ENCODE data around the gene MRPS18C.
"Not testable (repeated sequence)": the region's sequence is repeated elsewhere in the genome, so short reads cannot be mapped to it uniquely, and the experiment has no call there.

MRPS18C gene

GRCh38 chr4:83489711-83490326 is 34.0 kb downstream of the MRPS18C start:
- H3K36me3 ChIP-seq = no peaks in the 10 kb centered on the region
- DNase-seq = no peak
- no peaks in the 10 kb centered on the region for H3K9me3 ChIP-seq
- H3K27me3 ChIP-seq = no peaks in the 10 kb centered on the region
- H3K4me3 ChIP-seq (ENCODE audit: low read depth, low read length) = no peak overlapping the region
- H3K4me1 ChIP-seq = peaks cover 8% of the 10 kb centered on the region; the same call in 1 of the 2 replicates
- TF ChIP-seq CTCF (IDR thresholded peaks at IDR 0.05; ENCODE audit: low read depth, low read length) = no peak

GRCh38 chr4:83490876-83491450 is 35.1 kb downstream of the MRPS18C start:
- Histone ChIP-seq H3K9me3 (no peaks in the 10 kb centered on the region), H3K4me1 (peaks cover 4% of the 10 kb centered on the region; the same call in 1 of the 2 replicates), H3K27me3 (no peaks in the 10 kb centered on the region), H3K36me3 (no peaks in the 10 kb centered on the region), H3K4me3 (ENCODE audit: low read depth, low read length) (no peak overlapping the region)
- peak; percentile 20 for DNase-seq
- peak; percentile 92 for TF ChIP-seq CTCF (IDR thresholded peaks at IDR 0.05; ENCODE audit: low read depth, low read length)

- not testable (repeated sequence) for H3K4me3 ChIP-seq (ENCODE audit: low read depth, low read length); H3K27me3 ChIP-seq; H3K36me3 ChIP-seq; DNase-seq; H3K4me1 ChIP-seq; H3K9me3 ChIP-seq
These were observed 40.4 kb downstream of the MRPS18C start for GRCh38 chr4:83496085-83496917.

- no peak for TF ChIP-seq CTCF (IDR thresholded peaks at IDR 0.05; ENCODE audit: low read depth, low read length)
- Histone ChIP-seq H3K27me3 (no peaks in the 10 kb centered on the region), H3K4me1 (no peaks in the 10 kb centered on the region), H3K4me3 (ENCODE audit: low read depth, low read length) (no peak overlapping the region), H3K9me3 (no peaks in the 10 kb centered on the region), H3K36me3 (no peaks in the 10 kb centered on the region)
- no peak for DNase-seq
These were observed 42.3 kb downstream of the MRPS18C start for GRCh38 chr4:83498187-83498586.

- not testable (repeated sequence) for H3K4me3 ChIP-seq (ENCODE audit: low read depth, low read length); DNase-seq; H3K9me3 ChIP-seq; H3K36me3 ChIP-seq; H3K4me1 ChIP-seq; H3K27me3 ChIP-seq
These were observed 45.8 kb downstream of the MRPS18C start for GRCh38 chr4:83501671-83502070.

- no peaks in the 10 kb centered on the region for H3K36me3 ChIP-seq
- no peak for TF ChIP-seq CTCF (IDR thresholded peaks at IDR 0.05; ENCODE audit: low read depth, low read length)
- H3K9me3 ChIP-seq = no peaks in the 10 kb centered on the region
- no peak overlapping the region for H3K4me3 ChIP-seq (ENCODE audit: low read depth, low read length)
- H3K4me1 ChIP-seq = no peaks in the 10 kb centered on the region
- H3K27me3 ChIP-seq = no peaks in the 10 kb centered on the region
- DNase-seq = no peak
These were observed 48.1 kb downstream of the MRPS18C start for GRCh38 chr4:83503974-83504373.

- no peaks in the 10 kb centered on the region for H3K27me3 ChIP-seq
- no peak for TF ChIP-seq CTCF (IDR thresholded peaks at IDR 0.05; ENCODE audit: low read depth, low read length)
- H3K4me3 ChIP-seq (ENCODE audit: low read depth, low read length) = no peak overlapping the region
- no peaks in the 10 kb centered on the region for H3K4me1 ChIP-seq
- no peaks in the 10 kb centered on the region for H3K36me3 ChIP-seq
- DNase-seq = no peak
- no peaks in the 10 kb centered on the region for H3K9me3 ChIP-seq
These were observed 48.6 kb downstream of the MRPS18C start for GRCh38 chr4:83504503-83504902.

Data from BE2C (cell line).